Heart left ventricle (tissue), 13 donors: ENCODE results near the gene KIF5A.

Experiments used
- POLR2A ChIP-seq, 2 donors: fragments of 450-650 bp; IDR thresholded peaks; one replicate each; pipeline ENCODE4 v1.6.1; 2017; ENCODE audit warnings: antibody characterized with exemption in 2 of 2, mild to moderate bottlenecking in 2 of 2, moderate library complexity in 2 of 2
- TF ChIP-seq, protein P1 (sequence below), 12 donors: fragments of 200-600 bp; sonication (generic) in 4 of 12; IDR thresholded peaks; one replicate each; pipeline versions ENCODE4 v1.5.0 to v1.8.0; 2018 to 2022; ENCODE audit warnings: antibody characterized with exemption in 12 of 12, mild to moderate bottlenecking in 5 of 12
- donor health status: ischemic (EF 13 %, LVEDD 7.1; RV severe dilation, severe dysfunction).
- donor health status: DM: no; HTN: yes; CAD: no.
- donor health status: DM: no; HTN: no; CAD: no.
- donor health status: ischemic (EF 25% LVEDD 6.9; RV normal size, moderate dysfunction).
- donor health status: ischemic (EF 25% LVEDD 5.7; RV mildly dilated, moderate dysfunction).
- donor health status: ischemic (EF 35%, LVEDD 5.7; RV mildly dilated, moderate dysfunction).
- donor health status: nonischemic (EF 11% LVEDD 7.7; RV severe dilation, severe dysfunction).
- donor health status: DM: yes; HTN: yes; CAD: no.
- donor health status: PGD.
- donor health status: ischemic (EF 29% LVEDD 5.4; RV normal size, mild dysfunction).
- donor health status: nonischemic (EF 23%, LVEDD 6.1; RV moderate dilation, normal function).

DNA sequence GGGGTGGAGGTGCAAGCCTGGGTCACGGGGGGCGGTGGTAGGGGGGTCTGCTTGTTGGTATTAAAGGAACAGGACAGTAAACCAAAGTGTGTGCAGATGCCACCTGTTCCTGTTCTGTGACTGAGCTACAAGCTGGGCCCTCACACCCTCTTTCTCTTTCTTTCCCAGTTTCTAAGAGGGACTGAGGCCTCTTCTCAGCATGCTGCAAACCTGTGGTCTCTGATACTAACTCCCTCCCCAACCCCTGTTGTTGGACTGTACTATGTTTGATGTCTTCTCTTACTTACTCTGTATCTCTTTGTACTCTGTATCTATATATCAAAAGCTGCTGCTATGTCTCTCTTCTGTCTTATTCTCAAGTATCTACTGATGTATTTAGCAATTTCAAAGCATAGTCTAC lies 34.2 kb downstream of the KIF5A start:
- TF ChIP-seq, protein P1, sequence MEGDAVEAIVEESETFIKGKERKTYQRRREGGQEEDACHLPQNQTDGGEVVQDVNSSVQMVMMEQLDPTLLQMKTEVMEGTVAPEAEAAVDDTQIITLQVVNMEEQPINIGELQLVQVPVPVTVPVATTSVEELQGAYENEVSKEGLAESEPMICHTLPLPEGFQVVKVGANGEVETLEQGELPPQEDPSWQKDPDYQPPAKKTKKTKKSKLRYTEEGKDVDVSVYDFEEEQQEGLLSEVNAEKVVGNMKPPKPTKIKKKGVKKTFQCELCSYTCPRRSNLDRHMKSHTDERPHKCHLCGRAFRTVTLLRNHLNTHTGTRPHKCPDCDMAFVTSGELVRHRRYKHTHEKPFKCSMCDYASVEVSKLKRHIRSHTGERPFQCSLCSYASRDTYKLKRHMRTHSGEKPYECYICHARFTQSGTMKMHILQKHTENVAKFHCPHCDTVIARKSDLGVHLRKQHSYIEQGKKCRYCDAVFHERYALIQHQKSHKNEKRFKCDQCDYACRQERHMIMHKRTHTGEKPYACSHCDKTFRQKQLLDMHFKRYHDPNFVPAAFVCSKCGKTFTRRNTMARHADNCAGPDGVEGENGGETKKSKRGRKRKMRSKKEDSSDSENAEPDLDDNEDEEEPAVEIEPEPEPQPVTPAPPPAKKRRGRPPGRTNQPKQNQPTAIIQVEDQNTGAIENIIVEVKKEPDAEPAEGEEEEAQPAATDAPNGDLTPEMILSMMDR (IDR thresholded peaks at IDR 0.05): no peak
- no peak for TF ChIP-seq POLR2A (IDR thresholded peaks at IDR 0.05)
